Osteocyte (in vitro differentiated cells): Measurements from ENCODE around the gene COX7B. TPM values are rescaled to one million over a fixed set of nuclear protein-coding genes. Genes with fewer than 3 reads are reported as not detected.

ENCODE experiments used
- DNase-seq: peaks from one replicate; pipeline ENCODE4 v3.0.0; 2021; ENCODE audit warnings: mixed read lengths; ENCODE audit not compliant: unreplicated experiment; ENCODE audit errors: extremely low spot score
- H3K27ac Mint-ChIP-seq: one replicate; pipeline ENCODE4 v1.8.0; 2021; ENCODE audit warnings: mild to moderate bottlenecking, mixed read lengths; ENCODE audit not compliant: unreplicated experiment
- H3K27me3 Mint-ChIP-seq: one replicate; pipeline ENCODE4 v1.8.0; 2021; ENCODE audit warnings: mixed read lengths; ENCODE audit not compliant: unreplicated experiment
- H3K36me3 Mint-ChIP-seq: one replicate; pipeline ENCODE4 v1.8.0; 2021; ENCODE audit warnings: mixed read lengths; ENCODE audit not compliant: unreplicated experiment
- H3K4me1 Mint-ChIP-seq: one replicate; pipeline ENCODE4 v1.8.0; 2021; ENCODE audit warnings: mixed read lengths; ENCODE audit not compliant: unreplicated experiment
- H3K4me3 Mint-ChIP-seq: one replicate; pipeline ENCODE4 v1.8.0; 2021; ENCODE audit warnings: mild to moderate bottlenecking, moderate library complexity, mixed read lengths; ENCODE audit not compliant: unreplicated experiment
- H3K9me3 Mint-ChIP-seq: one replicate; pipeline ENCODE4 v1.8.0; 2021; ENCODE audit warnings: mixed read lengths; ENCODE audit not compliant: unreplicated experiment
- CTCF ChIP-seq: fragments of 200-600 bp; sonication (generic); IDR thresholded peaks from 2 replicates; pipeline ENCODE4 v1.5.0; 2021; ENCODE audit warnings: antibody characterized with exemption, mild to moderate bottlenecking, moderate library complexity
- total RNA-seq: library from RNA; stranded (reverse); gene quantifications from 2 replicates; pipeline ENCODE4 v1.2.1, GENCODE V29; 2021

The COX7B gene
- total RNA-seq, 1 donor from 2014 or later, result 197 TPM

GRCh38 chrX:77952173-77952572 lies 52.9 kb downstream of the COX7B start:
- no peak overlapping the region for H3K27ac Mint-ChIP-seq
- H3K36me3 Mint-ChIP-seq, result no peaks in the 10 kb centered on the region
- TF ChIP-seq CTCF, result no peak
- H3K4me1 Mint-ChIP-seq, result peaks cover 22% of the 10 kb centered on the region
- H3K4me3 Mint-ChIP-seq, result no peak overlapping the region
- H3K9me3 Mint-ChIP-seq, result no peaks in the 10 kb centered on the region
- H3K27me3 Mint-ChIP-seq, result no peaks in the 10 kb centered on the region
- no peak for DNase-seq

GRCh38 chrX:77953302-77953701 lies 54.0 kb downstream of the COX7B start:
- Mint-ChIP-seq H3K27ac (peak overlapping the region; percentile 39), H3K9me3 (peaks cover 9% of the 10 kb centered on the region), H3K27me3 (no peaks in the 10 kb centered on the region), H3K36me3 (no peaks in the 10 kb centered on the region), H3K4me3 (no peak overlapping the region), H3K4me1 (peaks cover 22% of the 10 kb centered on the region)
- TF ChIP-seq CTCF, result no peak
- DNase-seq, result no peak

GRCh38 chrX:77953708-77954107 lies 54.4 kb downstream of the COX7B start:
- Mint-ChIP-seq H3K36me3 (no peaks in the 10 kb centered on the region), H3K9me3 (peaks cover 12% of the 10 kb centered on the region), H3K4me1 (peaks cover 22% of the 10 kb centered on the region), H3K27me3 (no peaks in the 10 kb centered on the region), H3K4me3 (no peak overlapping the region), H3K27ac (peak overlapping the region; percentile 39)
- DNase-seq, result no peak
- TF ChIP-seq CTCF, result no peak

Other genes with a start within 250 kb of the COX7B start
- 102 and 103 TPM in 2 replicates for gene ATRX, start 113.3 kb upstream of the COX7B start, total RNA-seq
- 66.8 and 74.6 TPM in 2 replicates for gene MAGT1, start 4.0 kb upstream of the COX7B start, total RNA-seq
- gene ATP7A, start 11.2 kb downstream of the COX7B start, total RNA-seq, result 16.2 and 17.6 TPM in 2 replicates
- not detected in 2 replicates for gene PGAM4, start 70.2 kb downstream of the COX7B start, total RNA-seq
- 157 and 166 TPM in 2 replicates for gene PGK1, start 204.8 kb downstream of the COX7B start, total RNA-seq
- gene TAF9B, start 240.2 kb downstream of the COX7B start, total RNA-seq, result 16.9 and 19.9 TPM in 2 replicates